CD4-positive, CD25-positive, alpha-beta regulatory T cell (primary cell): ENCODE data around the gene COLQ. TPM values are rescaled to one million over a fixed set of nuclear protein-coding genes. Genes with fewer than 3 reads are reported as not detected.

Experiments used
- ATAC-seq, 2 donors: fragments of 150-1000 bp; cut with Tn5 transposase; one replicate each; pipeline ENCODE4 v1.10.0; 2021; ENCODE audit warnings: low read depth in 2 of 2, moderate number of reproducible peaks in 2 of 2, moderate library complexity in 1 of 2
- DNase-seq, 3 donors: peaks; one replicate each; pipeline versions ENCODE4 v3.0.0 to v3.0.0-alpha.2; 2012 to 2022; ENCODE audit warnings: mixed read lengths in 1 of 3
- H3K27ac ChIP-seq: one replicate; pipeline ENCODE4 v1.7.0; 2013; ENCODE audit warnings: mild to moderate bottlenecking, low read length; ENCODE audit not compliant: insufficient read depth, poor library complexity, severe bottlenecking
- H3K27me3 ChIP-seq: one replicate; pipeline ENCODE4 v1.7.0; 2013; ENCODE audit warnings: low read length; ENCODE audit not compliant: control insufficient read depth, insufficient read depth
- H3K36me3 ChIP-seq: one replicate; pipeline ENCODE4 v1.7.0; 2013; ENCODE audit warnings: mild to moderate bottlenecking, low read length, moderate library complexity; ENCODE audit not compliant: control insufficient read depth, insufficient read depth
- H3K4me1 ChIP-seq: 2 replicates; pipeline ENCODE4 v1.7.0; 2013; ENCODE audit warnings: mild to moderate bottlenecking, low read length; ENCODE audit not compliant: insufficient read depth, control insufficient read depth, poor library complexity, severe bottlenecking
- H3K4me3 ChIP-seq: one replicate; pipeline ENCODE4 v1.7.0; 2013; ENCODE audit warnings: low read depth, mild to moderate bottlenecking, low read length, moderate library complexity
- H3K9me3 ChIP-seq, 2 experiments: 1 replicate in 1 of 2; 2 replicates in 1 of 2; pipeline ENCODE4 v1.7.0; 2013; ENCODE audit warnings: low read length in 2 of 2, mild to moderate bottlenecking in 1 of 2, moderate library complexity in 1 of 2; ENCODE audit not compliant: control insufficient read depth in 2 of 2
- H3K27ac Mint-ChIP-seq, 3 donors: one replicate each; pipeline ENCODE4 v1.8.0; 2020 to 2022; ENCODE audit warnings: mild to moderate bottlenecking in 3 of 3, mixed read lengths in 3 of 3, moderate library complexity in 2 of 3
- H3K27me3 Mint-ChIP-seq: one replicate; pipeline ENCODE4 v1.8.0; 2022; ENCODE audit warnings: mild to moderate bottlenecking, mixed read lengths
- H3K36me3 Mint-ChIP-seq: one replicate; pipeline ENCODE4 v1.8.0; 2020; ENCODE audit warnings: mixed read lengths
- H3K4me1 Mint-ChIP-seq, 4 donors: one replicate each; pipeline ENCODE4 v1.8.0; 2020 to 2022; ENCODE audit warnings: mixed read lengths in 4 of 4, mild to moderate bottlenecking in 1 of 4
- H3K4me3 Mint-ChIP-seq, 4 donors: one replicate each; pipeline ENCODE4 v1.8.0; 2020 to 2022; ENCODE audit warnings: mild to moderate bottlenecking in 4 of 4, mixed read lengths in 4 of 4, moderate library complexity in 3 of 4
- H3K9me3 Mint-ChIP-seq, 7 donors: one replicate each; pipeline ENCODE4 v1.8.0; 2020 to 2022; ENCODE audit warnings: mixed read lengths in 7 of 7, mild to moderate bottlenecking in 3 of 7, moderate library complexity in 2 of 7
- polyA plus RNA-seq, 4 donors: library from polyadenylated mRNA; unstranded; fragments of 300-500 nt; fragmentation: Illumina TruSeq; gene quantifications; one replicate each; pipeline ENCODE4 v1.2.3, GENCODE V29; 2021
- total RNA-seq: library from RNA; stranded (reverse); gene quantifications from one replicate; pipeline ENCODE4 v1.2.3, GENCODE V29; 2022

The COLQ gene
- total and polyA plus RNA-seq, 5 donors from 2014 or later, result 0.60 to 5.1 (median 1.0) TPM

DNA sequence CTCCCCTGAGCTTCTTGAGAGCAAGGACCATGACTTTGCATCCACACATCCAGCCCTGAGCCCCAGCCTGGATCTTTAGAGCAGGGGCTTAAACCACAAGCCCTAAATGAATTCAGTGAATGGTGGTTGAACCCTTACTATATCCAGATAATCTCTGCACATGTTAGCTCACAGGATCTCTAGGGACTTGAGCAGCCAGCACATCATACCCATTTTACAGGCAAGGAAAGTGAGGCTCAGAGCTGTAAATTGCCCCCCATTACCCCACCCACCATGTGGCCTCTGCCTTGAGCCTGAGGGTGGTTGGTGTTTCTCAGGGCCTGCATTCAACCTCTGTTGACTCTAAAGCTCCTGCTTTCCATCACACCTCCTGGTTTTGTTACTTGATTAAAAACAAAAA lies 66.5 kb downstream of the COLQ start:
- ATAC-seq (no peak), DNase-seq (no peak)
- Mint-ChIP-seq H3K36me3 (peaks cover 20% of the 10 kb centered on the region), H3K9me3 (no peaks in the 10 kb centered on the region), H3K27ac (peak overlapping the region in 1 of 3 donors; percentile 79), H3K4me1 (no peaks in the 10 kb centered on the region), H3K27me3 (no peaks in the 10 kb centered on the region), H3K4me3 (peak overlapping the region in 1 of 4 donors; percentile 27)
- Histone ChIP-seq H3K27me3 (no peaks in the 10 kb centered on the region), H3K4me3 (no peak overlapping the region), H3K36me3 (no peaks in the 10 kb centered on the region), H3K9me3 (no peaks in the 10 kb centered on the region), H3K27ac (no peak overlapping the region), H3K4me1 (no peaks in the 10 kb centered on the region)

- H3K27me3 Mint-ChIP-seq, result no peaks in the 10 kb centered on the region
- no peaks in the 10 kb centered on the region for H3K4me1 ChIP-seq
- no peaks in the 10 kb centered on the region for H3K4me1 Mint-ChIP-seq
- H3K27me3 ChIP-seq, result no peaks in the 10 kb centered on the region
- peak overlapping the region in 1 of 3 donors; percentile 15 for H3K27ac Mint-ChIP-seq
- H3K36me3 Mint-ChIP-seq, result peaks cover 23% of the 10 kb centered on the region
- no peaks in the 10 kb centered on the region for H3K9me3 ChIP-seq
- no peaks in the 10 kb centered on the region for H3K9me3 Mint-ChIP-seq
- ATAC-seq, result no peak
- no peak overlapping the region for H3K4me3 ChIP-seq
- DNase-seq, result no peak
- no peak overlapping the region for H3K4me3 Mint-ChIP-seq
- H3K36me3 ChIP-seq, result no peaks in the 10 kb centered on the region
- H3K27ac ChIP-seq, result no peak overlapping the region
Measured at GRCh38 chr3:15453991-15454625, 67.4 kb downstream of the COLQ start.

DNA sequence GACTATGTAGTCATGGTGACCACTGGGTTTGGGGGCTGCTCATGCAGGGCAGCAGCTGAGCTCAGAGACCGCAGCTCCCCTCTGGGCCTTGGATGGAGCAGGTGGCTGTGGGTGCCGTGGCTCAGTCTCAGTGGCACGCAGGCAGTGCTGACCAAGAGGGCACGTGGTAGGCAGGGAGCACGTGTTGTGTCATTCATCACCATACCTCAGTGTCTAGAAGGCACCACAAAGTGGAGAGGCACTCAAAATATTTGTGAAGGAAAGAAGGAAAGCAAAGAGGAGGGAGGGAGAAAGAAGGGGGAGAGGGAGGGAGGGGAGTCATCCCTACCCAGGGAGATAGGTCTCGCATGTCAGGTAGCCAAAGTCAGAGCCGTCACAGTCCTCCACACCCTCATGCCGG lies 68.0 kb downstream of the COLQ start:
- H3K4me3 Mint-ChIP-seq, result no peak overlapping the region
- H3K27ac Mint-ChIP-seq, result no peak overlapping the region
- ATAC-seq (no peak), DNase-seq (no peak)
- H3K9me3 ChIP-seq, result no peaks in the 10 kb centered on the region
- no peaks in the 10 kb centered on the region for H3K4me1 ChIP-seq
- H3K4me3 ChIP-seq, result no peak overlapping the region
- H3K27me3 ChIP-seq, result no peaks in the 10 kb centered on the region
- no peaks in the 10 kb centered on the region for H3K4me1 Mint-ChIP-seq
- no peaks in the 10 kb centered on the region for H3K36me3 ChIP-seq
- H3K36me3 Mint-ChIP-seq, result peaks cover 26% of the 10 kb centered on the region
- H3K27me3 Mint-ChIP-seq, result no peaks in the 10 kb centered on the region
- no peak overlapping the region for H3K27ac ChIP-seq
- no peaks in the 10 kb centered on the region for H3K9me3 Mint-ChIP-seq

GRCh38 chr3:15452961-15453360 lies 68.5 kb downstream of the COLQ start:
- ATAC-seq, result no peak
- no peaks in the 10 kb centered on the region for H3K36me3 ChIP-seq
- Mint-ChIP-seq H3K27me3 (no peaks in the 10 kb centered on the region), H3K36me3 (peaks cover 22% of the 10 kb centered on the region), H3K9me3 (no peaks in the 10 kb centered on the region), H3K27ac (no peak overlapping the region), H3K4me3 (no peak overlapping the region), H3K4me1 (peaks cover 0 to 2% (median 0%) of the 10 kb centered on the region in 4 donors)
- H3K4me1 ChIP-seq, result no peaks in the 10 kb centered on the region
- no peaks in the 10 kb centered on the region for H3K9me3 ChIP-seq
- H3K27me3 ChIP-seq, result no peaks in the 10 kb centered on the region
- no peak overlapping the region for H3K4me3 ChIP-seq
- H3K27ac ChIP-seq, result no peak overlapping the region
- no peak for DNase-seq

GRCh38 chr3:15452156-15452555 lies 69.3 kb downstream of the COLQ start:
- H3K27ac Mint-ChIP-seq, result no peak overlapping the region
- Histone ChIP-seq H3K27ac (no peak overlapping the region), H3K36me3 (no peaks in the 10 kb centered on the region), H3K9me3 (no peaks in the 10 kb centered on the region), H3K27me3 (no peaks in the 10 kb centered on the region), H3K4me3 (no peak overlapping the region), H3K4me1 (no peaks in the 10 kb centered on the region)
- peaks cover 0 to 2% (median 0%) of the 10 kb centered on the region in 4 donors for H3K4me1 Mint-ChIP-seq
- peaks cover 21% of the 10 kb centered on the region for H3K36me3 Mint-ChIP-seq
- H3K4me3 Mint-ChIP-seq, result peak overlapping the region in 1 of 4 donors; percentile 47
- no peaks in the 10 kb centered on the region for H3K27me3 Mint-ChIP-seq
- no peaks in the 10 kb centered on the region for H3K9me3 Mint-ChIP-seq
- no peak for ATAC-seq
- no peak for DNase-seq

DNA sequence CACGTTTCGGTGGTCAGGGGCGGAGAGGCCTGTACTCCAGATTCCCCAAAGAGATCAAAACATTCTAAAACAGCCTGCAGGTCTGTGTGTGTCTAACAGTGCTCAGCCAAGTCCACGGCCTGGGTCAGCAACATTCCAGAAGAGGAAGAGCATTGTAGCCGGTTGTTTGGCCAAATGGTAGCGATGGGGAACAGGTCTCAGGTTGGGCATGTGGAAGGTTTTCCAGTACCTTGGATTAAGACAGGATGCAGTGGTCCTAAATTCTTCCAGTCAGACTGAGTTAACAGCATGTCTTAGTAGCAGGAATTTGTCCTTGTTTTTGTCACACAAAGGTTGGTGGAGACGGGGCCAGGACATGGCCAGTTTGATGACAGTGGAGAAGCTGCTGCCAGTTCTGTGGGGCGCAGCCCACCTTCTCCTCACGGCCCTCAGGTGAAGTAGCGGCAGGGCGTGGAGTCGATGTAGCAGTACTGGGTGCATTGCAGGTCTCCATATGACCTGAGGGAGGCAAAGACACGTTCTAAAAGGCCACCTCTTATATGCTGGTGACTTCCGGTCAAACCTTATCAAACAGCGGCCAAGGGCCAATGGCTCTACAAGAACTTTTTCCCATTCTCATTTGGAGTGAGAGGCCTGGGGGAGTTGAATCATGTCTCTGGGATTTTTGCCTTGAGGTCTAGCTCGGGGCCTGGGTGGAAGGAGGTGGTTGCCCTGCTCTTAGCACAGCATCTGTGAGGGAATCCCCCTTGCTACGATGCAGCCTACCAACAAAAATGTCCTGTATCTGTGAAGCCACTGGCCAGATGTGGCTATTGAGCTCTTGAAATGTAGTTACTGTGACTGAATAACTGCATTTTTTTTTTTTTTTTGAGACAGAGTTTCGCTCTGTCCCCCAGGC lies 70.0 kb downstream of the COLQ start:
- Histone ChIP-seq H3K36me3 (no peaks in the 10 kb centered on the region), H3K9me3 (no peaks in the 10 kb centered on the region), H3K4me1 (no peaks in the 10 kb centered on the region), H3K27me3 (no peaks in the 10 kb centered on the region), H3K27ac (no peak overlapping the region), H3K4me3 (no peak overlapping the region)
- no peak for DNase-seq
- Mint-ChIP-seq H3K4me1 (peaks cover 0 to 2% (median 0%) of the 10 kb centered on the region in 4 donors), H3K36me3 (peaks cover 21% of the 10 kb centered on the region), H3K27ac (no peak overlapping the region), H3K9me3 (no peaks in the 10 kb centered on the region), H3K27me3 (no peaks in the 10 kb centered on the region), H3K4me3 (no peak overlapping the region)
- ATAC-seq, result no peak

- H3K36me3 ChIP-seq, result no peaks in the 10 kb centered on the region
- no peaks in the 10 kb centered on the region for H3K27me3 ChIP-seq
- Mint-ChIP-seq H3K27ac (no peak overlapping the region), H3K4me1 (peaks cover 0 to 2% (median 0%) of the 10 kb centered on the region in 4 donors), H3K9me3 (no peaks in the 10 kb centered on the region), H3K27me3 (no peaks in the 10 kb centered on the region), H3K36me3 (peaks cover 23% of the 10 kb centered on the region), H3K4me3 (no peak overlapping the region)
- no peak overlapping the region for H3K4me3 ChIP-seq
- H3K27ac ChIP-seq, result no peak overlapping the region
- no peak for DNase-seq
- no peak for ATAC-seq
- no peaks in the 10 kb centered on the region for H3K4me1 ChIP-seq
- no peaks in the 10 kb centered on the region for H3K9me3 ChIP-seq
Measured at GRCh38 chr3:15450438-15451215, 70.9 kb downstream of the COLQ start.
